HG03097 (cell line): ENCODE data around the gene GAREM1.

Experiments used
- ATAC-seq: cut with Tn5 transposase; IDR thresholded peaks from one replicate; pipeline ENCODE4 v1.9.1; 2021; ENCODE audit not compliant: unreplicated experiment, low FRiP score

GAREM1 gene

DNA sequence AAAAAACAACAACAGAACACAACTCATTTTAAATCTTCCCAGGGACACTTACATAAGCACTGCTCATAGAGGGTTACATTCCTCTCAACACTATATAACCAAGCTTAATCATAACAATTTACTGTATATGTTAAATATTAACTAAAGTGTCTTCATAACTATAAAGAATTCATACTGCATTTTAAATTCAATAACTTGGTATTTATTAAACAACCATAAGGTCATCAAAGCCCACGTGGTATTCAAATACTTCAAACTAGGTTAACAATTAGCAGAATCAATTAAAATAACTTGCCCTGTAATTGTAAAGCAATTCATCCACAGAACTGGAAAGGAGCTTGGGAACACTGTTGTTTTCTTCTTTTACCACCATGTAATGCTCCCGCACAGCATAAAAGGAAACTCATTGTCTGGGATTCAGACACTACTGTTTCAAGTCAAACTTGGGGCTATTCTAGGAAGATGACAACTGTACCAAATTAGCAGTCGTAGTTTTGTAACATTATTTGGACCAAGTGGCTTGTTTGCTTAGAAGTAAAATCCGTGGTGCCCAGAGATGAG, 10.4 kb downstream of the GAREM1 start:
- ATAC-seq, result no peak

DNA sequence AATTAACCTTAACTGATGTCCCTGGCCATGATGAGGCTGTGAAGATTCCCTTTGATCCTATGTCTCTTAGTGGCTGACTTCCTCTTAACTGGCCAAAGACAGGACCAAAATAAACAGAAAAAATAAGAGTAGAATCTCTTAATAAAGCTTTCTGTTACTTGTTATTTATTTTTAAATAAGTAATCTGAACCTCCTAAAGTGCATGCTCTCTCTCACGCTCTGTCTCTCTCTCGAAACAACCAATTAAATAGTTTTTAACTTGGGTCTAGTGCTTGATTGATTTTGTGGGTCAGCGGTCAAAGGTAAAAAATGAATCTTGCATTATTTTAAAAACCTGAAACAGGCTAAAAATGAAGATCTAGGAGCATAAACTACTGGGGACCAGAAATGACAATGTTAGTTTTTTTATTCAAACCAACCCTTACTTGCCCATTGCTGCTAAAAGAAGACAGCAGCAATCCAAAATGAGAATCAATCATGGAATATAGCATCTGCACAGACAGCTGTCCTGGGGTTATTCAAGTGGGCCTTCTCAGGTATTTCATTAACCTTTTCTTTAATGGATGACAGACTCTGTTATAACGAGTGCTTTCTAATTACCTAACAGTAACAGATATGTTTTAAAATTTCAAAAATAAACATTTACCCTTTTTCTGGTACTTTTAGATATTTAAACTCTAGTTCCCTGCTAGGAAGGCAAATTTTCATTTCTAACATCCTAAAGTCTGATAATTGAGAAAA, 11.2 kb downstream of the GAREM1 start:
- ATAC-seq, result no peak

DNA sequence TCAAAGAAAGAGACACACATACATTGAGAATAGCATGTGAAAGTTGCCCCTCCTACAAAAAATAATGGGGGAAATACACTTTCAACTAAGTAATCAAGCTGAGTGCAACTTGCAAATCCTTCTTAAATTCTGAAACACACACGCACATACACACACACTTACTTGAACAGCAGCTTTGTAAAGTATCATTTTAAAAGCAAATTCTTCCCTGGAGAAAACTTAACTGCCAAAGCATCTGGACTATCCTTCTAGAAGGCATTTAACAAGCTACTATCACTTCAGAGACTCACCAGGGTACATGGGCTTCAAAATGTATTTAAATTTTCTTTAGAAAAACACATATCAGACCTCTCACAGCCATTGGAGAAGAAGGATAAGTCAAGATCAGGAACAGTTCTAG, 15.3 kb downstream of the GAREM1 start:
- no peak for ATAC-seq

DNA sequence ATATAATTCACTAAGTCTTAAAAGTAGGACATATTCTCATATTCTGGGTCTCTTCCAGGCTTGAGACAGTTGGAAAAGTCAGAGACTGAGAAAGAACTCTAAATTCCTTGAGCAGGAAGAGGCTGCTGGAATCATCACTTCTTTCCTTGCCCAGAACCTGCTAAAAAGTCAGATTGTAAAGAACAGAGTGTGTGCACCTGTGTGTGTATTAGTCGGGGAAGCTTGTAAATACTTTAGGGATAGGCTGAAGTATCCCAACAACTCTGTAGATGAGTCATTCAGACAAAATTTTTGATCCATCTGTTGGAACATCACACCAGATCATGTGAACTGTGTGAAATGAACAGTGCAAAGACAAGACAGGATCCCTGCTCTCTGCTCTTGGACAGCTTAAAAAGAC, 16.1 kb downstream of the GAREM1 start:
- ATAC-seq, result no peak

DNA sequence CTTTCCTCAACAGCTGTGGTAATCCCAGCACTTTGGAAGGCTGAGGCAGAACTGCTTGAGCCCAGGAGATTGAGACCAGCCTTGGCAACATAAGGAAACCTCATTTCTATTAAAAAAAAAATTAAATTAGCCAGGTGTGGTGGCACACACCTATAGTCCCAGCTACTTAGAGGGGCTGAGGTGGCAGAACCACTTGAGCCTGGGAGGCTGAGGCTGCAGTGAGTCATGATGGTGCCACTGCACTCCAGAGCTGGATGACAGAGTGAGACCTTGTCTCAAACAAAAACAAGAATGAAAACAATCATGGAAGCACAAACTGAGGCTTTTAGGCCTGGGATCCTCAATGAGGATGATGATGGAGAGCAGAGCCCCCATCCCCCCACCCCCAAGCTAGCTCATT, 19.8 kb downstream of the GAREM1 start:
- ATAC-seq, result no peak

DNA sequence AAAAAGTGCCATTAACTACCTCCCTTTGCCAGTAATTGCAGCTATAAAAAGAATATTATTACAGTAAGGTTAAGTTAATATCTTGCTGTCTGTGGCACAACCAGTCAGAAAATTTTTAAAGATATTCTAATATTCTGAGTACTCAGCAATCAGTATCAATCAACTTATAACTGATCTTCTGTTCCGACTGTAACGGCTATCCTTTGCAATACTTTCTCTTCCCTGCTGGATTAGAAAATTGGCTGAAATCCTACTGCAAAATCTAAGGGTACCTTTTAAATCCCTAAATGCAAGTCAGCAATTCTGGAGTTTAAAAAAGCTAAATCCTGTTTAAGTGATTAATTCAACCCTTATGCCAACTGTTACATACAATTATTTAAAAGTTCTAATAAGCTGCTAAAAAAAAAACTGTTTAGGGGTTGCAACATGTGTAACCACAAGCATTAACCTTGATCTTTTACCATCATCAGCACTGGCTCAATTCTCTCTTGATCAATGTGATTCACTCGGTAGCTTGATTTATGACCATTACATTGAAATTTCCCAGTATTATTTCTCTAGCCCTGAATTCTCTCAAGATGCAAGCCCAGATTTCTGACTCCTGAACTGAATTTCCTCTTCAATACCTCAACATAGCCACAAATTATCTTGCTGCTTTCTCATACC, 20.5 kb downstream of the GAREM1 start:
- ATAC-seq, result no peak

DNA sequence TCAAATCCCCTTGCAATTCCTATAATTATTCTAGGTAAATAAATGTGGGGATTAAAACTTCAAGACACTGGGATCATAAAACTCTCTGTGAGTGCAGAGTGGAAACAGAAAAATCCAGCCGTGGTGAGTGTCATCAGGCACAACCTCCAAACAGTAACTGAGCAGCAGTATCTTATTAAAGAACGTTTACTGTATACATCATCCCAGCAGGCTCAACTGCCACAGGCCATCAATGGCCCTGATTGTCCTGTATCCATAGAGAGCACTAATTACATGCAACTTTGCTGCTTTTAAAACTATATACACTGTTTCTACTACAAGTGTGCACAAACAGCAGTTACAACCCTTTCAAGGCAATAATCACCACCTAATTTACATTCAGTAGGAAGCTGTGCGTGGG, 23.9 kb downstream of the GAREM1 start:
- ATAC-seq, result no peak

DNA sequence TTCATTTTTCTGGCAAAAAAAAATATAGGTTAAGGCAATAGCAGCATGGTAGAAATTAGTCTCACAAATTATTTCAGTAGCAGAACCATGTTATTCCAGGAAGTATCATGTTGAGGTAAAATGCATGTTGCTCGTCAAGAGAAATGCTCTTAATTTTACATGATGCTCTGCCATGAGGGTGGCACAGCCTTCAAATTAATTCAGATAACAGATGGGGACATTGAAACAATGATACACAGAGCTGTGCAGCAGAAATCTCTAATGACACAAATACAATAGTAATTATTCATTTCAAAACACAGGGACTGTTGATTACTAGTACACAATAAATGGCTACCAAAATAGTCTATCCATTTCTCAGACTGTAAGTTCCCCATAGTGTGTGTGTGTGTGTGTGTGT, 24.8 kb downstream of the GAREM1 start:
- no peak for ATAC-seq

DNA sequence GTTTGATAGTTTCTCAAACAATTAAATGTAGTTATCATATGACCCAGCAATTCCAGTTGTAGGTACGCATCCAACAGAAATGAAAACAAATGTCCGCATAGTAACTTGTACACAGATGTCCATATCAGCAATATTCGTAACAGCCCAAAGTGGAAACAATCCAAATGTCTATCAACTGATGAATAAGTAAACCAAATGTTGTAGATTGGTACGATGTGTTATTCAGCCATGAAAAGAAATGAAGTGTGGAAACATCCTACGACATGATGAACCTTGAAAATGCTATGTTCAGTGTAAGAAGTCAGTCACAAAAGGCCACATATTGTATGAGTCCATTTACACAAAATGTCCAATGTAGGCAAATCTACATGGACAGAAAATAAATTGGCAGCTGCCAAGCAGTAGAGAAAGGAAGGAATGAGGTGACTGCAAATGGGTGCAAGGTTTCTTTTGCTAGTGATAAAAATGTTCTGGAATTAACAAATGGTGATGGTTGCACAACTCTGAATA, 26.9 kb downstream of the GAREM1 start:
- no peak for ATAC-seq

DNA sequence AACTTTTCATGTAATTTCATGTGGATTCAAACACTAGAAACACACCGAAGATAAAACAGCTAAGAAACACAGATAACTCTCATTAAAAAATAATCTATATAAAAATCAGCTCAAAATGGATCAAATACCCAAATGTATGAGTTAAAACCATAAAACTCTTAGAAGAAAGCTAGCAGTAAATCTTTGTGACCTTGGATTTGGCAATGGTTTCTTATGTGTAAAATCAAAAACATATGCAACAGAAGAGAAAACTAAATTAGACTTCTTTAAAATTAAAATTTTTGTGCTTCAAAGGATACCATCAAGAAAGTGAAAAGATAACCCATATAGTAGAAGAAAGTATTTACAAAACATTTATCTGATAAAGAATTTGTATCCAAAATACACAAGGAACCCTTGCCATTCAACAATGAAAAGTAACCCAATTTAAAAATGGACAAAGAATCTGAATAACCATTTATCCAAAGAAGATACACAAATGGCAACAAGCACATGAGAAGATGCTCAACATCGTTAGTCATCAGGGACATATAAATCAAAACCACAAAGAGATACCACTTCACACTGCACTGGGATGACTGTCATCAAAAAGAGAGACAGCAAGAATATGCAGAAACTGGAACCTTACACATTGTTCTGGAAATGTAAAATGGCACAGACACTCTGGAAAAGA, 27.5 kb downstream of the GAREM1 start:
- no peak for ATAC-seq

DNA sequence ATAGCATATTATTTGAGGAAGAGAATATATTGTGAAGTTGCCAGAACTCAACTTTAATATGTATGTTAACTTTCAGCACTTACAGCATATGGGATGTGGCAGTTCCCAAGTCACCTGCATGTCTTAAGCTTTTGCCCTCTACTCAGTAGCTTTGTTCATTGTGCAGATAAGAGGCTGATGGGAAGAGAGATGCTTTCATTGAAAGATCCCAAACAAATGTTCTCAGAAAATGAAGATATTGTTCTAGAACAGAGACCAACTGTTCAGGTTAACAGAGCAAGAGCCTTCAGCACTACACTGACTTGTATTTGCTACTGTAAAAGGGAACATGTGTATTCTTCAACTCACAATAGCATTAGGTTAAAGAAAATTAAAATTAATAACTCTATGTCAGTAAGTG, 28.1 kb downstream of the GAREM1 start:
- ATAC-seq, result no peak

DNA sequence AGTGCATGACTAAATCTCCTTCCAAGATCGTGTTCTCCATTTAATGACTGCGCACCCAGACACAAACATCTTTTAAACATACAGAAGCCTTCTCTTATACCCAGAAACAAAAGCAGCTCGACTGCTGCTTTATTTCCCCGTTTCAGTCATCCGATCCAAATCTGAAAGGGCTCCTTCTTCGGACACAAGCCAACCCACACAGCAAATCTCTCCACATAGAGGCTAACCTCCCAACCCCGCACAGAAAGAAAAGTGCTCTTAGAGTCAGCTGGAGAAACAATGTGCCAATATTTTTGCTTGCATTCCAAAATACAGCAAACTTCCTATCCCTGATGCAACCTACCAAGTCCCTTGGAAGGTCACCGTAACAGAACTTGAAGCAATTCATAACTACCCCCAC, 29.1 kb downstream of the GAREM1 start:
- ATAC-seq, result no peak

DNA sequence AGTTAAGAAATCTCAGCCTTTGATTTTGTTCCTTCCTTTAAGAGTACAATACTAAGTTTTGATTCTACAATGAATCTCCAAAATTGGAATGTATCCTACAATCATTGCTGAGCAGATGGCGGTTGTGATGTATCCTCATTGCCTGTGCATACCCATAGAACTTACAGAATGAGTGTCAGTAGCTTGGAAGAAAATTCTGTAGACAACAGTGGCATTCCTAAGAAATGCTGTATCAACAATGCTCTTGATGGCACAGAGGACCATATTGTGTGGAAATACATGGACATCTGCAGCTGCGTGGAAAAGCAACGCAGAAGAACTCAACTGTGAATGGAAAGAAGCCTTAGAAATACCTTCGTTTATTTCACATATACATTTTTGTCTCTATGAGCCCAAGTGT, 30.2 kb downstream of the GAREM1 start:
- no peak for ATAC-seq

DNA sequence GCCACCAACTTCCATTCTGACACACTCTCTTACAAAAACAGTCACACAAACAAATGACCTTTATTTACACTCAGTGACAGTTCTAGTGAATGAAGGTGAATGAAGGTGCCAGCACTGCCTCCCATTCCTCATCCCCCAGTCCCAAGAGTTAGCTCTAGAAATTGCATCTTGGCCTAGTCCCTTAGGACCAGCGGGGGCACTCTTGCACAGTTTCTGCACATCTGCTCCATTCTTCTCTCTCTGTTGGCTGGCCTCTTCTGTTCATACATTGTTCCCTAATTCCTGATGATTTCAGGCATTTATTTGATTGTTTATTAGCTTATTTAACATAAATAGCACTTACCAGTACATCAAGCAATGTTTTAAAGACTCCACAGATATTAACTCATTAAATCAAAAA, 30.9 kb downstream of the GAREM1 start:
- no peak for ATAC-seq

DNA sequence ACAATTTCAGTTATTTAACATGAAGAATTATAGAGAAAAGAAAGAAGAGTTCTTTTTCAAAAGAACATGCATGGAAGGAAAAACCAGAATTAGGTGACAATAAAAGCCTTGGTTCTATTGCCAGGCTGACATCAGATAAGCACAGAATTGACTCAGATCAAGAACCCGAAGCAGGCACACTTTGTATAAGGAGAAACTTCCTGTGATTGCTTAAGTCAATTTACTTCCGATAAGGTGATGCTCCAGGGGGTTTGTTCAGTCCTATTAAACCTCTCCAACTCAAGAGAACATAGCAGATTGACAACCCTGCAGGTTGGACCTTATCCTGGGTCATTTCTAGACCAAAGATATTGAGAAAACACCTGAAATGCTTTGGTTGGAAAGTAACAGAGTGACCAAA, 31.4 kb downstream of the GAREM1 start:
- ATAC-seq, result no peak

DNA sequence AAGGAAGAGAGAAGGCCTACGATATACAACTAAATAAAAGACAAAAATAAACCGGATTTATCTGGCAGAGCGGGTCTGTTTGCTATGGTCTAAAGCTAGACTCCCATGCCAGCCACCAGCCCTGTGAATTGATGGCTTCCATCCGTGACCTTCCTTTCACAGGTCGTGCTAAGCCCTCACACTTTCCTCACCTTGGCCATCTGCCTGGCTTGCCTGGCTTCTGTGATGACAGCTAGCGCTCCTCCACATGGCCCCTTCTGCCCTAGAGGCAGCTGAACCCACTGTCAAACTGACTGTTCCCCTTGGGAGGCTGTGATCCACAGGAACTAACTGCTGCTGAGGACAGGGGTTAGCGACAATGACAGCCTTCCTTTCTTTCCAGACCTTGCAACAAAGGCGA, 32.5 kb downstream of the GAREM1 start:
- ATAC-seq, result no peak

DNA sequence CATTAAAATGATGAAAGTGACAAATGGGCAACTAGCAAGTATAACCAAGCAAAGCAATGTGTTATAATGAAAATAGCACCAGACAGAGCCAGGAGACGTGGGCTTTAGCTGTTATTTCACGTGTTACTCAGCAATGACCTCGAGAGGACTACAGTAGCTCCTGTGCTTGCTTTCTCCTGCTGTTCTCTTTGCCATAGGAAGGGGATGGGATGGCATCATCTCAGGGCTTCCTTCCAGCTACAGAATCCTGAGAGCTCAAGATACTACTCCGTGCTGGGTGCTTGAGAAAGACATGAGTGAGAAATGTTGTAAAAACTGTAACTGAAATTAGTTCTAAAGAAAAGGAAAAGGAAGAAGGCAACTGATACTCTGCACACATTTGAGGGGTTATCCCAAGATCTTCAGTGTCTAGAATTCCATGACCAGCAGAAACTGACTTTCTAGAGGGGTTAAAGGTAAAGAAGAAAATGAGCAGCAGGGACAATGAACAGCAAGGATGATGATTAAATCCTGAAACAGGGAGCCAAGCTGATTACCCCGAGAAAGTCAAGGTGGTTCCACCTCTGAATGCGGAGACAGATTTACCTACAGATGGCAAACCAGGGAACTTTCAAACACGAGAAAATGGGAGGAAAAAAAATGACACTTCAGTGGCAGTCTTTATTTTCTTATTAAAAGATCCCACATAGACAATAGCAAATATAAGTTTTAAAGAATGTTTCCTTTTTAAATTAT, 33.4 kb downstream of the GAREM1 start:
- ATAC-seq, result no peak

DNA sequence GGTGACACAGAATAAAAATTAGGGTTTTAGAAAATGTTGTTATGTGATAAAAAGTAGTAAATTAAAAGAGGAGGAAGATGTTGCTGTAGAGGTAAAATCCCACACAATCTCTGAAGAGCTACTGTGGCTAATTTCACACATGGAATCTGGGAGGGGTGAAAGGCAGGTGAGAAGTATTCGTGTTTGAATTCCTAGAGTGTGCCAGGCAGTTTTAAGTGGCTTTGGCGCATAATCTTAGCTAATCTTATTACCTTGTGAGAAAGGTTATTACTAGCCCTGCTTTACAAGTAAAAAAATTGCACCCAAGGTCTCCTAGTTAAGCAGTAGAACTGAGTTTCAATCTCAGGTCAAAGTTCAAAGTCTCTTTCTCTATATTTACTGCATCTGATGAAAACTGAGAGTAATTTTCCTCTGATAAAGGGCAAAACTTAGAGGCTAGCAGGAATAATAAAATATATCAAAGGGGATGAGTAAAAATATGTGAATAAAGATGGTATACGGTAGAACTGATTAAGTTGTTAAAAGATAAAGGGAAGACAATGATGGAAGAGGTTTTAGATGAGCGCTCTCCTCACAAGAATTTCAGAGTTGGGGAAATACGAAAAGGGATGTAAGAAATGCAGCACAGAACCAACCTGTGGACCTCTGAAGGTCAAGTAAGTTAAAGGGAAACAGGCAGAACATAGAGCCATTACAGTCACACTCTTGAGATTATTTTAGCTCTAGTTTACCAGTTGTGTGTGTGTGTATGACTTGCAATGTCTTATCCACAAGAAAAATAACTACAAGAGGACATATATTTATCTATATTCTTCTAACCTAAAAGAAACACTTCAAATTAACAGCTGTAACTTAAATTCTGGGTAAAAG, 34.8 kb downstream of the GAREM1 start:
- no peak for ATAC-seq

DNA sequence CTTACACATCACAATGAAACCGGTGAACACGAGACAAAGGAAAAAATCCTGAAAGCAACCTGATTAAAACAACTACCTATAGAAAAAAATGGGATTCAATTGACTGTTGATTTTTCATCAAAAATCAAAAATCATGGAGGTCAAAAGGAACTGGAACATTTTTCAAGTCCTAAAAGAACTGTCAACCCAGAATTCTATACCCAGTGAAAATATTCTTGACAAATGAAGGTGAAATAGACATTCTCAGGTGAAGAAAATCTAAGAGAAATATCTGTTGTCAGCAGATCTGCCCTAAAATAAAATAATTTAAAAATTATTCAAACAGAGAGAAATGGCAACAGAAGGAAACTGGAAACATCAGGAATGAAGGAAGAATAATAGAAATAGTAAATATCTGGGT, 38.9 kb downstream of the GAREM1 start:
- no peak for ATAC-seq

DNA sequence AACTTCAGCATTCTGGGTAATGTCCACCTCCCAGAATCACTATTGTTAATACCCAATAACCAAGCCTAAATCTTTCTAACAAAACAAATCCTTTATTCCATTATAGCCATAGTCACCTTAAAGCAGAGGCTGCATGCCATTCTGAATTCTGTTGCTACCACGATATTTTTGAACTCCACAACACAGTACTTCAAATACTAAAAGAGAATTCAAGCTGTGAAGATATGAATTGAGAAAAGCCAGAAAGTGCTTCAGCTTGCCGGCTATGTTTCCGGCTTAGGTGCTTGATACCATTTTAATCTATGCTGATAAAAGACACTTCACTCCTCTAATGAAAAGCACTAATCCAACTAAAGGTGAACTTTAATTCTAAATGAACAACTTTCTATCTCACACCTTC, 41.3 kb downstream of the GAREM1 start:
- no peak for ATAC-seq
